ENCODE measurements around the gene CAV1. TPM values are rescaled to one million over a fixed set of nuclear protein-coding genes. Genes with fewer than 3 reads are reported as not detected.

CAV1 gene
- total RNA-seq, 1 experiment from 2014 or later = not detected

DNA sequence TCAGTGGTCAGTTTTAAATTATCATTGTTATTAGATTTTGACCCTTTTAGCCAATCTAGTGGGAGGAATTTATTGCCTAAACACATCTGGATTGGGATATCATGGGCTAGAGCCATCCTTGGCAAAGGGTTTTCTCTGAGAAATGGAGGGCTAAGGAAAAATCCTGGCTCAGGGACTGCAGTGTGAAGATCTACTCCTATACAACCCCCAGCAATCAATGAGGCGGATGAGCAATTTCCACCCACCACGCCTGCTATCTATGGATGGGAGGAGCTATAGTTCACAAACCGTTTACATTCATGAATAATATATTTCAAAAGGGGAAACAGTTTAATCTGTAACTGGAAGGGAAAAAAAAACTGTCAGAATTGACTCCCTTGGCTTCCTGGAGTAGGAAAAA is 2.7 kb downstream of the CAV1 start:
- no peak for DNase-seq (ENCODE audit: low spot score)
- in situ Hi-C loops (cut with HindIII; ENCODE audit: low sequenced_read_pairs) = no loop called here

DNA sequence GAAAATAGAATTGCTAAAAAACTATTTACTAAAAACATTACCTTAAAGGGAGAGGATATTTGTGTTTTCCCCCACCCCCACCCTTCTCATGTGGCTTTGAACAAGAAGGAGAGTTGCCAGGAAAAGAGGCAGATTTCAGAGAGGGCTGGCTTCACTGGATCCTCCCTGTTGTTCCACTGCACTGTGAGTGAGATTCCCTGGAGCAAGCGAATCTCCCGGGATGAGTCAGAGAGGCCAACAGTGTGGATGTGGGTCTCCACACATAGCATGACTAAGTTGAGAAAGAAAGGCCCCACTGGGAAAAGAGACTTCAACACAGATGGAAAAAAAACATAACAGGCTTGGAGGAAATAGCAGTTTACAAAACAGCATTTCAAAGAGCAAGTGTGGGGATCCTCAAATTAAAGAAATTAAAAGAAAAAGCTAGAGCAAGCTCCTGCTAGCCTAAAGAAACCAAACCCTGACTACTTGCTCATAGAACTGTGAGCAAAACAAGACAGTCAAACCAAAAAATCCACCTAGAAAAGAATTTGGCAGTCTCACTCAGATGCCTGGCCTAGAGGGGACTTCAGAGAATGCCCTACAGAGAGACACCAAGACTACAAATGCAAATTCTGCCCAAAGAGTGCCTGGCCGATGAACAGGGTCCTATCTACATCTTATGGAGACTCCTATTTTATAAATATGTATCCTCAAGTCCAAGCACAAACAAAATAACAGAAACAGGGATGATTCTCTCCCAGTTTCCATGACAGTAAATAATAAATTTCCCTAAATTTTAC is 3.4 kb downstream of the CAV1 start:
- in situ Hi-C loops (cut with HindIII; ENCODE audit: low sequenced_read_pairs) = no loop called here
- DNase-seq (ENCODE audit: low spot score) = no peak

DNA sequence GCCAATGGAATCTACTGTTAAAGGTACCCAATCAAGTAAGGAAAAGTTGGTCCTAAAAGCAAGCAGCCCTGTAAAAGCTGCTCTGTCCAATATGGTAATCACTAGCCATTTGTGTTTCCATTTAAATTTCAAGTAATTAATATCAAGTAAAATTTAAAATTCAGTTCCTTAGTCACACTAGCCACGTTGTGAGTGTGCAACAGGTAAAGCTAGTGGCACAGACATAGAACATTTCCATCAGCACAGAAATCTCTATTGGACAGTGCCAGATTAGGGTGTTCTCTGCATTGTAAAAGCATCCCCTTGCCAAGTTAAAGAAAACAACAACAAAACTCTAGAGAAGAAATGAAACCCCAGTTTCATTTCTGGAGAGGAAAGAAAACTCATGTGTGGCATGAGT is 4.4 kb downstream of the CAV1 start:
- DNase-seq (ENCODE audit: low spot score) = no peak
- in situ Hi-C loops (cut with HindIII; ENCODE audit: low sequenced_read_pairs) = no loop called here

DNA sequence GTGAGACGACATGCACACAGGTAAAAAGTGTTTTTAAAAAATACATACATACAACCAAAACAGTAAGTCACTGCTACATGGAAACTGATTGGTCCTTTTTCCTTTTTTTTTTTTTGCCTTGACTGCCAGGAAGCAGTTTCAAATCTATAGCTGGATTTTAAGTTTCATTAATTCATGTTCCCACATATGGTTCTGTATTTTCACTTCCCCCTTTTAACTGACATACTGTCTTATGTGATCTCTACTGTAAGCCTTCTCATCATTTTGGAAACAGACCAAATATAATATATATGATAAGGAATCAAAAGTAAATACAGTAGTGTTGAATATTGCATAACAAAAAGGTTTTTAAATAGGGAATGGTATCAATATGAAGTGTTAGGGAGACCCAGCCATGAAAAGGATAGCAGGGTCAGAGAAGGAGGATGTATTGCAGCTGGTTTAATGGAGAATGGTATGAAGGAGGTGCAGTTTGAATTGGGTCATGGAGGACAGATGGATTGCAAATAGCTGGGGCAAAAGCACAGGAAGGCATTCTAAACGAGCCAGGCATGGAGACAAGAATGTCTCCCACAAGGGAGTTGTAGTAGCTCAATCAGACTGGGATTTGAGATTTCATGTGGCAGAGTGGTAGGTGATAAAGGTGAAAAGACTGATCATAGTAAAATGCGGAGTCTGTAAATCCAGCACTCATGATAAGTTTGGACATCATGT is 5.4 kb downstream of the CAV1 start:
- no peak for DNase-seq (ENCODE audit: low spot score)
- in situ Hi-C loops (cut with HindIII; ENCODE audit: low sequenced_read_pairs) = no loop called here

DNA sequence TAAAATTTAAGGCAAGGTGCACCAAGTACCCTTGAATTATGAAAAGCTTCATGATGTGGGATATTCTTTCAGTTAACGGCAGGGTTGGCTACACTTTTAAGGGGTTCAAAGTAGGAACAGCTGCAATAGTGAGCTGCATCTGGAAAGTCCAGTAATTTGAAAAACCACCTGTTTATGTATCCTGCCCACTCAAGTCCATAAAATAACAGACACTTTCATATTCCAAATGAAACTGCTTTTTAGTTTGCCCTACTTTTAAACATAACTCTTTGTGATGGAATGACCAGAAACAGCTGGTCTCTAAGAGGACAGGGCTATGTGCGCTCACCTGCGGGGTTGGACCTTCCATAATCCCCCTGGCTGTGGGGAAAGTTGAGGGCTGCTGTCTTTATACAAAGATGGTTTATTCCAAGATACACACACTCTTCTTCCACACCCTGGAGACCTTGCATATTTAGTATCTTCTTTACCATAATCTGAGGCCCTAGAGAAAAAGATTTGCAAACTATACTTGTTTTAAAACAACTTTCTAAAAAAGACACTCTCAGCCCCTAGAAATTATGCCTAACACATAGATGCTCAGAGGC is 7.4 kb downstream of the CAV1 start:
- no peak for DNase-seq (ENCODE audit: low spot score)
- in situ Hi-C loops (cut with HindIII; ENCODE audit: low sequenced_read_pairs) = no loop called here

DNA sequence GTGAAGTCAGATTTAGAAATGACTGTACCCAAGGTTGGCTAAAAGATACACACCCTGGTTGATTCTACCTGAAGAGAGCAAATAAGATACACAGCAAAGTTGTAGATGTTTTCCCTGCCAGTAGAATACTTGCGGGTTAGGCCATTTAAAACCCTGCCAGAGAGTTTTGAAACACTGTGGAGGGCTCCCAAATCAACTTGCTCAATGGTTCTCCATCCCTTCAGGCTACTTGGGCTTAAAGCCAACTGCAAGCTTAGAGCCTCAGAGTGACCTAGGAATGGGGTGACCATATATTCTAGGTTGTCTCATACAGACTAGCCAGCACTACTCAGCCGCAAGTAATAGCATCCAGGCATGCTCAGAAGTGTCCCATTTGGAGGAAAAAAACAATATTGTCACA is 10.0 kb downstream of the CAV1 start:
- no peak for DNase-seq (ENCODE audit: low spot score)
- in situ Hi-C loops (cut with HindIII; ENCODE audit: low sequenced_read_pairs) = no loop called here

DNA sequence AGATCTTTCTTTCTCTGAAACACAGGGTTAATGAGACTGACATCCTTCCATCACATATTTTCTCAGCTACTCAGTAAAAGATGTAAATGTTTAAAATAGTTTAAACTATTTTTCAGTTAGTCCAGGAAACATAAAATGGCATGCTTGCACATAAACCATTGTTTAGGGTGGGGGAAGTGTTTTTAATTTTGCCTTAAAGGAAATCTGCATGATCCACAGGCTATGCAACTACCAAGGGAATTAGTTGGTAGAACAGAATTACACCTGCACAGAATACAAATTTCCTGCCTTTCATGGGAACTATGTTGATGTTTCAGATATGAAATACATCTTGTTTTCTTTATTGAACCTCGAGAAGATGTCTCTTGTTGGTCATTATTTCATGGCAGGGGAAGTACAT is 10.6 kb downstream of the CAV1 start:
- no peak for DNase-seq (ENCODE audit: low spot score)
- in situ Hi-C loops (cut with HindIII; ENCODE audit: low sequenced_read_pairs) = no loop called here

DNA sequence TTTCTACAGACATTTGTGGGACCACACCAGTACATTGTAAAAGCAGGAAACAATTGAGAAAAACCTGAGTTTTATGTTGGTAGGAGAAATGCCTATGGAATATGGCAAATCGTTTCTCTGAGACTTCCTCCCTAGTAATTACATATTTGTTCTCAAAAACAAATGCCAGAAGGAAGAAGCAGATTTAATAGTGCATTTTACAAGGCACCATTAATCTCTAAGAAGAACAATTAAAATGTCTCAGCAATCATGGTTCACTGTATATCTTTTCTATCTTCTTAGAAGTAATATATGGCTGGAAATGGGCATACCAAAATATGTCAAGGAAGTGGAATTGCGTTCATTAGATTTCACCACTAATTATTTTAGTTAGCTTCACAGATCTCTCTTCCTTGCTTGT is 13.3 kb downstream of the CAV1 start:
- no peak for DNase-seq (ENCODE audit: low spot score)
- in situ Hi-C loops (cut with HindIII; ENCODE audit: low sequenced_read_pairs) = no loop called here

DNA sequence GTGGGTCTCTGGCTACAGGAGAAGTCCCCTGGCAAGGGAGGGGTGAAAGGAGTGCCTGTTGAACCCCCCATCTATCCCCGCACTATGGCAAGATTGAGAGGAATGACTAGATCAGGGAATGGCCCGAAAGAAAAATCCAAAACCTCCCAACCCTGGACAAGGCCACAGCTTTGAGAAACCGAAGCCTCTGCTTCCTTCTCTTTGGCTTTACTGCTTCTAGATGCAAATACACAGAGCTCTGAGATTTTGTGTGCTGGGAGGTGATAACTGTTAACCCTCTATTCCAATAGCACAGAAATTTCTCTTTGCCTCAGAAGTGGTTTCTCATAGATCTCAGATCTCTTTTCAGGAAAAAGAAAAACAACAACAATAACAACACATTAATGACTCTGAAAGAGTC is 15.0 kb downstream of the CAV1 start:
- in situ Hi-C loops (cut with HindIII; ENCODE audit: low sequenced_read_pairs) = no loop called here

DNA sequence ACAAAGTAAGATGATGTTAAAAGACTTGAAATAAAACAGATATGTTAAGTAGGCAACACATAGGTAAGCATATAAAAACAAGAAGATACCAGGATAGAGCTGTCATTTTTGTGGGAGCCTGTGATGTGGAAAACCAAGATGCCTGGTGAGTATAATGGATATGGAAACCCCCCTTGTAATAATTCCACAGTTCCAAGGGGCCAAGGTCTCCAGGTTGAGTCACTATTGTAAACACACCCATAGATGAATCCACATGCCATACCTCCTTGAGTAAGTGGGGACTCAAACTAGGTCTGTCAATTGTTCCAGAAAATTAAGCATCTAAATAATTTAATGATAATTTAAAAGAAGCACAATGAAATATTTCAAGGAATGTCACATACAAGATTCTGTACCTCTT is 15.9 kb downstream of the CAV1 start:
- in situ Hi-C loops (cut with HindIII; ENCODE audit: low sequenced_read_pairs) = no loop called here
- DNase-seq (ENCODE audit: low spot score) = no peak

More for the DNA sequence above, 15.0 kb downstream of the CAV1 start:
- no peak for DNase-seq (ENCODE audit: low spot score)

DNA sequence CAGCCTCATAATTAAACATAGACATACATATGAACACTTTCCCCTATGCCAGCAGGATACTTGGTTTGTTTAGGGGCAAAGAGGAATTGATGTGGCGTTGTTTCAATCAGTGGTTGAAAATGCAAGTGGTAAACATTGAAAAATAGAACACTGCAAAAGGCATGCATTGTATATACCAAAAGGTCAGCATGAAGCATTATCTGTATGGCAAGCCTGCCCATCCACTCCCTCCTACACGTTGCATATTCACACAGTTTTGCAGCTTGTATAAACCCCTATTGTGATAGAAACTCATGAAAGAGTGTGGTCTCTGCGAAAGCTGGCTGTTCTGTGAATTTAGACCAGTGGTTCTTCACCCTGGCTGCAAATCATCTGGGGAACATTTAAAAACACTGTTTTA is 17.1 kb downstream of the CAV1 start:
- in situ Hi-C loops (cut with HindIII; ENCODE audit: low sequenced_read_pairs) = no loop called here
- no peak for DNase-seq (ENCODE audit: low spot score)

DNA sequence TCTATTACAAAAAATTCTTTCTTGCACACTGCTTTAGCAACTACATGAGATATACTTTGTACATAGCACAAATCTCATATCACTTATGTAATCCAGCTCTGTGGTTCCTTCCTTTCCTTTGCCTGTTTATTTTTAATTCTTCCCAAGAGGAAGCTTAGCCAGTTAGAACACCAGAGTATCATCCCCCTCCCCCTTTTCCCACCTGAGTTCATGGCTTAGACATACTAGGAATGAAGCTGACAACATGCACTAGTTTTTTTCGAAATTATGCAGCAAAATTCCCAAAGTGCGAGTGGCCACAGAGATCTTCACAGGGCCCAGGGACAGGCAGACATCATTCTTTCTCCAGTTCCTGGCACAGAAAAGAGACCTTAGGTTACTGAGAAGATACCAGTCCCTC is 17.8 kb downstream of the CAV1 start:
- no peak for DNase-seq (ENCODE audit: low spot score)
- in situ Hi-C loops (cut with HindIII; ENCODE audit: low sequenced_read_pairs) = no loop called here

DNA sequence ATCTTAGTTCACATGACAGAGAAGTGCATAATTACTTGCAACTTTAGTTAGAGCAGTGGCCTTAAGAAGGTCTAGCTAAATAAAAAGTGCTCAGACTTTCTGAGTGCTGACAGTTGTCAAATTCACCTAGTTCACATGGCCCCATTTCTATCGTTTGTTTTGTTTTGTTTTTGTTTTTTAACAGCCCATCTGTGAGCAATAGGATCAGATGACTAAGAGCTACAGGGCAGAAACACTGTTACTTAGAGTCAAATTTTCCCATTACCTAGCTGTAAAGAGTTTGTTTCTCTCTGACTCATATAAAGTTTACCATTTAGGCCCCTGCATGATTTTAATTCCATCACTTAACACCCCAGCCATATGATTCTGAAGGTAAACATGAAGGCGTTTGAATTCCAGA is 18.8 kb downstream of the CAV1 start:
- no peak for DNase-seq (ENCODE audit: low spot score)
- in situ Hi-C loops (cut with HindIII; ENCODE audit: low sequenced_read_pairs) = no loop called here

DNA sequence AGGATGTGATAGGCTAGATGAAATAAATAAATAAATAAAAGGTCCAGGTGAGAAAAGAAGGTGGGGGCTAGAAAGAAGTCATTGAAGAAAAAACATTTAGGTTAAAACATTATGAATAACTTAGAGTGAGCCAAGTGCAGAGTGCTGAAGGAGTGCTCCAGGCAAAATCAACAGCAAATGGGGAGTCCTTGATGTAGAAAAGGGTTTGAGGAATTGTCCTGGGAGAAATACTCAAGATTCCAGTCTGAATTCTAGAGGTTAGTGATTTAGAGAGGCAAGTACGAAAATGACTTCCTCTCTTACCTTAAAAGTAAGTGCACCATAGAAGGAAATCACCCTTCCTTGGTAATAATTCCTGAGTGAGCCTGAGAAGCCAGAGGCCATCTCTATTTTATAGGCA is 19.7 kb downstream of the CAV1 start:
- in situ Hi-C loops (cut with HindIII; ENCODE audit: low sequenced_read_pairs) = no loop called here
- no peak for DNase-seq (ENCODE audit: low spot score)

DNA sequence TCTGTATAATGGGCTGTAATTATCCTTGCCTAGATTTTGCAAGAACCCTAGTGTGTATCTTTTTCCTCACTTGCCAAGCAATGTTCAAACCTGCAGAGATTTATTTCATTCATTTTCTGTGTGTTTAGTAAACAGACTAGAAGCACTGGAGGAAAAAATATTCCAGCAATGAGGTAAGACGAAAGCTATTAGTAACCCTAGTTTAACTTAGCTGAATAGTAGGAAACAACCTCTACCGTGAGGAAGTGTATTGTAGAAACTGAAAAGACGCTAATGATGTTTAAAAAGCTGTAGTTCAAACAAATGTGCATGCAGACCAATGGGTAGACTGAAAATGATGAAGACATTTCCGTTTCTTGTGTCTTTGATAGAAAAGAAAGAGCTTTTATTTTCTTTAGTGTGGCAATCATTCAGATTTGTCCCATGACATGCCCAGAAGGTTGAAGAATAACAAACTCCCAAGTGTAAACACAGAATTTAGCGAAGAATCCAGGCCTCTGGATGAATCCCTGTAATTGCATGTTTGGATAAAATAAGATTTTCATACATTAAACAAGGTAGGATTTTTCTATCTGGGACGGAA is 20.7 kb downstream of the CAV1 start:
- in situ Hi-C loops (cut with HindIII; ENCODE audit: low sequenced_read_pairs) = no loop called here
- DNase-seq (ENCODE audit: low spot score) = no peak

DNA sequence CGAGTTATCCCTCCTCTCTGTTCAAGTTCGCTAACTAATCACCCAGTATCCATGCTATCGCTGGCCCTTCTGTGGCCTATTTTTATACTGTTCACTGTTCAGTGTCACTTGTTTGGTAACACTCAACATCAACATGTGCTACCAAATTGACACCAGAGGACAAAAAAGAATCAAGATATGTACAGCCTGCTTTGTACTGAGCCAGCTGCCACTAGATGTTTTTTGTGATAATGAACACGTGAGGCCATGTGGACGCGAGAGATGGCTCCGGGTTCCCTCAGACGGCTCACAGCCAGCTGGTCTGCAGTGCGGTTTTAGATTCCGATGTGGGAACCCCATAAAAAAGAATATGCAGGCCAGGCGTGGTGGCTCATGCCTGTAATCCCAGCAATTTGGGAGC is 21.2 kb downstream of the CAV1 start:
- in situ Hi-C loops (cut with HindIII; ENCODE audit: low sequenced_read_pairs) = no loop called here
- DNase-seq (ENCODE audit: low spot score) = no peak

DNA sequence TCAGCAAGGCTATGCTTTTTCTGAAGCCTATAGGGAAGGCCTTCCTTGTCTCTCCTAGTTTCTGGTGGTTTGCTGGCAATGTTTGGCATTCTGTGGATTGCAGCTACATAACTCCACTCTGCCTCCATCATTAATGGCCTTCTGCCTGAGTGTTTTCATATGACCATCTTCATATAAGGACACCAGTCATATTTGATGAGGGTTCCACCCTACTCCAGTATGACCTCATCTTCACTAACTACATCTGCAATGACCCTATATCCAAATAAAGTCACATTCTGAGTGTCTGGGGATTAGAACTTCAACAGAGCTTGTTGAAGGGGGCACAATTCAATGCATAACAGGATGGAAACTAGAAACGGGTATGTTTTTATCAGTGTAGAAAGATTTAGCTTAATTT is 22.1 kb downstream of the CAV1 start:
- DNase-seq (ENCODE audit: low spot score) = no peak
- in situ Hi-C loops (cut with HindIII; ENCODE audit: low sequenced_read_pairs) = no loop called here

DNA sequence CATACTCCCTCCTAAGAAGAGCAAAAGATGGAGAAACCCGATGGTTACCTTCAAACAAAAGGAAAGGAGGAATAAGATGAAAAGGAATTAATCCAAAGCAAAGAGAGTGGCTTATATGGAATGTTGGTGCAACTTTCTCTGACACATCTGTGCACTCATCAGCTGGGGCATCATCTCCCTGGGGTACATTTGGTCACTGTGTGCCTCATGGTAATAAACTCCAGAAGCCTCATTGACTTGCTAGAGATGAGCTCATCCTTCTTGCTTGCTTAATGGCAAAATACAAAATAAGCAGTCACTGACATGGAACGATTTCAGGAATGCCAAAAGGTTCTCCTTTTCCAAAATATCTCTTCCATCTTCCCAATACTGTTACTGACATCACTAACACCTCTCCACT is 22.5 kb downstream of the CAV1 start:
- in situ Hi-C loops (cut with HindIII; ENCODE audit: low sequenced_read_pairs) = no loop called here
- DNase-seq (ENCODE audit: low spot score) = no peak

DNA sequence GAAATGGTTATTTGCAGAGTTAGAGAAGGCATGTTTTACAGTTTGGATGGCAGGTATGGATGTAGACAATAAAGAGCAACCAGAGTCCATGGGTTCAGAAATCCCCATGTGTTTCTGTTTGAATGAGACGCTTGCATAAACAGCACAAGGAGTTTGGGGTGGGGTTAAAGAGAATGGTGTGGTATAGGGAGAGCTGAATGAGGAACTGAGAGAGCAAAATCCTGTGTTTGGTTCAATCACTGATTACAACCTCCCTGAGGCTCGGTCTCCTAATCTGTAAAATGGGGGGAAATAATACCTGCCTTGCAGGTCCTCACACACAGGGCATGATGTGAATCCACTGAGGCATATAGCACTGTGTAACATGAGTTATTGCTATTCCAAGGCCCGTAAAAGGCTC is 23.7 kb downstream of the CAV1 start:
- in situ Hi-C loops (cut with HindIII; ENCODE audit: low sequenced_read_pairs) = no loop called here
- DNase-seq (ENCODE audit: low spot score) = no peak

DNA sequence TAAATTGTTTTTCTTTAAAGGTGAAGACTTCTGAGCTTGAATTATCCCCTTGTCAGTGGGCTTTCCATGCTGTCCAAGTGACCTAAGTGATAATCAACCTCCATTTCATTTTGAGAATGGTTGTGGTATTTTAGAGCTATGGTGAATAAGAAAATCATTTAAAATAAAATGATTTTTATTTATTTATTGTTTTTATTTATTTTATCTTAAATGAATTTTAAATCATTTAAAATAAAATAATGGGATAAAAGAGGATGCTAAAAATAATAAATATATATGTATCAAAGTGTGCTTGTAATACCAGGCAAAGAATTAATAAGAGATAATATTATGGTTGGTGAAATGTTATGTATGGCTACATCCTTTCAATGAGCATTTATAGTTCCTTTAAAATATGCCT is 24.5 kb downstream of the CAV1 start:
- no peak for DNase-seq (ENCODE audit: low spot score)
- in situ Hi-C loops (cut with HindIII; ENCODE audit: low sequenced_read_pairs) = no loop called here
